ENCODE data around the gene TRPC4AP. TPM values are rescaled to one million over a fixed set of nuclear protein-coding genes. Genes with fewer than 3 reads are reported as not detected.

The TRPC4AP gene
- total RNA-seq, 2 donors from 2014 or later = 32.4 to 39.2 TPM

DNA sequence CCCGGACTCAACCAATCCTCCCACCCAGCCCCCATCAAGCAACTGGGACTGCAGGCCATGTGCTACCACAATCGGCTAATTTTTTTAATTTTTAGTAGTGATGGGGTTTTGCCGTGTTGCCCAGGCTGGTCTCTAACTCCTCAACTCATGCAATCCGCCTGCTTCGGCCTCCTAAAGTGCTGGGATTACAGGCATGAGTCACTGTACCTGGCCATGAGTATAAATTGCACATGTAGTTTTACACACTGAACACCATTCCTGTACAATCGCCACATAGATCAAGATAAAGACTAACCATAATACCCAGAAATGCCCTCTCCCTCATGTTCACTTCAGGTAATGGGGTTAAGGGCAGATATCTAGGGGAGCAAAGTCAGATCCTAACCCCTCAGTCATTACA lies 26.4 kb downstream of the TRPC4AP start:
- TF ChIP-seq, protein P1, sequence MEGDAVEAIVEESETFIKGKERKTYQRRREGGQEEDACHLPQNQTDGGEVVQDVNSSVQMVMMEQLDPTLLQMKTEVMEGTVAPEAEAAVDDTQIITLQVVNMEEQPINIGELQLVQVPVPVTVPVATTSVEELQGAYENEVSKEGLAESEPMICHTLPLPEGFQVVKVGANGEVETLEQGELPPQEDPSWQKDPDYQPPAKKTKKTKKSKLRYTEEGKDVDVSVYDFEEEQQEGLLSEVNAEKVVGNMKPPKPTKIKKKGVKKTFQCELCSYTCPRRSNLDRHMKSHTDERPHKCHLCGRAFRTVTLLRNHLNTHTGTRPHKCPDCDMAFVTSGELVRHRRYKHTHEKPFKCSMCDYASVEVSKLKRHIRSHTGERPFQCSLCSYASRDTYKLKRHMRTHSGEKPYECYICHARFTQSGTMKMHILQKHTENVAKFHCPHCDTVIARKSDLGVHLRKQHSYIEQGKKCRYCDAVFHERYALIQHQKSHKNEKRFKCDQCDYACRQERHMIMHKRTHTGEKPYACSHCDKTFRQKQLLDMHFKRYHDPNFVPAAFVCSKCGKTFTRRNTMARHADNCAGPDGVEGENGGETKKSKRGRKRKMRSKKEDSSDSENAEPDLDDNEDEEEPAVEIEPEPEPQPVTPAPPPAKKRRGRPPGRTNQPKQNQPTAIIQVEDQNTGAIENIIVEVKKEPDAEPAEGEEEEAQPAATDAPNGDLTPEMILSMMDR (IDR thresholded peaks at IDR 0.05) = no peak
- H3K9me3 ChIP-seq = no peaks in the 10 kb centered on the region
- H3K27me3 ChIP-seq = no peaks in the 10 kb centered on the region
- DNase-seq (ENCODE audit: low spot score) = no peak
- H3K4me3 ChIP-seq = no peak overlapping the region
- no peak overlapping the region for H3K27ac ChIP-seq
- H3K36me3 ChIP-seq = peaks cover 8% of the 10 kb centered on the region
- H3K4me1 ChIP-seq = peaks cover 0 to 15% of the 10 kb centered on the region in 2 donors

DNA sequence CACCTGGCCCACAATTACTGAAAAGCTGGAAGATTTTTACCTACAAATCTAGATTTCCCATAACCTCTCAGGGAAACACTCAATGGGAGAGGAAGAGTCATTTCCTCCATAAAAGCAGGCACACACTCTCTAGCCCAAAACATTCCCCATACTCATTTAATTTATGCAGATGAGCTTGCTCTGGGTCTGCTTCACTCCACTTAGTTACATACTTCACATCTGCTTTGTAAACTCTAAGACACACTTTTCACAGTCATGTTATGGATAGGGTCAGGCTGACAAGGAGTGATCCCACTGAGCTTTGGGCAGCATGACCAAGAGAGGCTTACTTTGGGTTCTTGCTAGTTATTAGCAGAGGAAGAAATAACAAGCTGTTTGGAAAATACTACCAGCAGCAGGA lies 27.4 kb downstream of the TRPC4AP start:
- Histone ChIP-seq H3K36me3 (peaks cover 8% of the 10 kb centered on the region), H3K27ac (no peak overlapping the region), H3K4me3 (no peak overlapping the region), H3K4me1 (peaks cover 0 to 15% of the 10 kb centered on the region in 2 donors), H3K9me3 (no peaks in the 10 kb centered on the region), H3K27me3 (no peaks in the 10 kb centered on the region)
- DNase-seq (ENCODE audit: low spot score) = no peak
- TF ChIP-seq, protein P1 (IDR thresholded peaks at IDR 0.05) = no peak

DNA sequence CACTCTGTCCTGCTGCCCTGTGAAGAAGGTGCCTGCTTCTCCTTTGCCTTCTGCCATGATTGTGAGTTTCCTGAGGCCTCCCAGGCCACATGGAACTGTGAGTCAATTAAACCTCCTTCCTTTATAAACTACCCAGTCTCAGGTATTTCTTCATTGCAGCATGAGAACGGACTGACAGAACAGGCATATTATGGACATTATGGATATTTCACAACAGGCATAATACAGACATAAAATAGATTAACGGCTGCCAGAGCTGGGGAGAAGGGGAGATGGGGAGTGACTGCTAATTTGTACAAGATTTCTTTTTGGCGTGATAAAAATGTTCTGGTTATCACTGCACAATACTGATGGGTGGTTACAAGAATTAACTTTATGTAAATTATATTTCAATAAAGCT lies 29.4 kb downstream of the TRPC4AP start:
- H3K27ac ChIP-seq = no peak overlapping the region
- TF ChIP-seq, protein P1 (IDR thresholded peaks at IDR 0.05) = no peak

DNA sequence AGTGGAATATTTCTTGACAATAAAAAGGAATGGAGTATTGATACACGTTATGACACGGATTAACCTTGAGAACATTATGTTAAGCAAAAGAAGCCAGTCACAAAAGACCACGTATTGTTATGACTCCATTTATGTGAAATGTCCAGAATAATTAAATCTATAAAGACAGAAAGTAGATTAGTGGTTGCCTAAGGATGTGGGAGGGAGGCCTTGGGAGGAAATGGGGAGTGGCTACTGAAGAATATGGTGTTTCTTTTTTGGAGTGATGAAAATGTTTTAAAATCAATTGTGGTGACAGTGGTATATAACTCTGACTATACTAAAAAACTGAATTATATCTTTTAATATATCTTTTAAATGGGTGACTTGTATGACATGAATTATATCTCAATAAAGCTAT lies 30.1 kb downstream of the TRPC4AP start:
- Histone ChIP-seq H3K9me3 (no peaks in the 10 kb centered on the region), H3K4me1 (peaks cover 0 to 15% of the 10 kb centered on the region in 2 donors), H3K27ac (no peak overlapping the region), H3K4me3 (no peak overlapping the region), H3K36me3 (peaks cover 3% of the 10 kb centered on the region), H3K27me3 (no peaks in the 10 kb centered on the region)
- TF ChIP-seq, protein P1 (IDR thresholded peaks at IDR 0.05) = no peak
- DNase-seq (ENCODE audit: low spot score) = no peak

More for the DNA sequence above, 29.4 kb downstream of the TRPC4AP start:
- Histone ChIP-seq H3K4me1 (peaks cover 0 to 15% of the 10 kb centered on the region in 2 donors), H3K36me3 (no peaks in the 10 kb centered on the region), H3K9me3 (no peaks in the 10 kb centered on the region), H3K4me3 (no peak overlapping the region), H3K27me3 (no peaks in the 10 kb centered on the region)
- DNase-seq (ENCODE audit: low spot score) = no peak

DNA sequence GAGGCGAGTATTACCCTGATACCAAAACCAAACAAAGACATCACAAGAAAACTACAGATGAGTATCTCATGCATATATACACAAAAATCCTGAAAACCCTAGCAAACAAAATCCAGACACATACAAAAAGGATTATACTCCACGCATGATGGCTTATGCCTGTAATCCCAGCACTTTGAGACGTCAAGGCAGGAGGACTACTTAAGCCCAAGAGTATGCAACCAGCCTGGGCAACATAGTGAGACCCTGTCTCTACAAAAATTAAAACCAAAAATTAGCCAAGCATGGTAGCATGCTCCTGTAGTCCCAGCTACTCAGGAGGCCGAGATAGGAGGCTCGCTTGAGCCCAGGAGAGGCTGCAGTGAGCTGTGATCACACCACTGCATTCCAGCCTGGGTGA lies 32.4 kb downstream of the TRPC4AP start:
- Histone ChIP-seq H3K27ac (no peak overlapping the region), H3K4me3 (no peak overlapping the region), H3K27me3 (no peaks in the 10 kb centered on the region), H3K9me3 (no peaks in the 10 kb centered on the region), H3K4me1 (peaks cover 0 to 6% of the 10 kb centered on the region in 2 donors), H3K36me3 (peaks cover 7% of the 10 kb centered on the region)
- TF ChIP-seq, protein P1 (IDR thresholded peaks at IDR 0.05) = no peak
- DNase-seq (ENCODE audit: low spot score) = no peak

DNA sequence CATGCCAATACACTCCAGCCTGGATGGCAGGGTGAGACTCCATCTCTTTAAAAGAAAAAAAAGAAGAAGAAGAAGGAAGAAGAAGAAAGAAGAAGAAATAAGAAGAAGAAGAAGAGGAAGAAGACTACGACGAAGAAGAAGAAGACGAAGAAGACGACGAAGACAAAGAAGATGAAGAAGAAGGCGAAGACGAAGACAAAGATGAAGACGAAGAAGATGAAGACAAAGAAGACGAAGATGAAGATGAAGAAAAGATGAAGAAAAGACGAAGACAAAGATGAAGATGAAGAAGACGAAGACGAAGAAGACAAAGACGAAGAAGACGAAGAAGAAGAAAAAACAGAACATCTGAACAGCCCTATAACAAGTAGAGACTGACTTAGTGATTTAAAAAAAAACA lies 33.0 kb downstream of the TRPC4AP start:
- peaks cover 0 to 7% of the 10 kb centered on the region in 2 donors for H3K4me1 ChIP-seq
- TF ChIP-seq, protein P1 (IDR thresholded peaks at IDR 0.05) = no peak
- no peak overlapping the region for H3K4me3 ChIP-seq
- no peak for DNase-seq (ENCODE audit: low spot score)
- H3K27ac ChIP-seq = no peak overlapping the region
- no peaks in the 10 kb centered on the region for H3K9me3 ChIP-seq
- peaks cover 7% of the 10 kb centered on the region for H3K36me3 ChIP-seq
- H3K27me3 ChIP-seq = no peaks in the 10 kb centered on the region
